ENCODE data around the gene CORO7.

The CORO7 gene

DNA sequence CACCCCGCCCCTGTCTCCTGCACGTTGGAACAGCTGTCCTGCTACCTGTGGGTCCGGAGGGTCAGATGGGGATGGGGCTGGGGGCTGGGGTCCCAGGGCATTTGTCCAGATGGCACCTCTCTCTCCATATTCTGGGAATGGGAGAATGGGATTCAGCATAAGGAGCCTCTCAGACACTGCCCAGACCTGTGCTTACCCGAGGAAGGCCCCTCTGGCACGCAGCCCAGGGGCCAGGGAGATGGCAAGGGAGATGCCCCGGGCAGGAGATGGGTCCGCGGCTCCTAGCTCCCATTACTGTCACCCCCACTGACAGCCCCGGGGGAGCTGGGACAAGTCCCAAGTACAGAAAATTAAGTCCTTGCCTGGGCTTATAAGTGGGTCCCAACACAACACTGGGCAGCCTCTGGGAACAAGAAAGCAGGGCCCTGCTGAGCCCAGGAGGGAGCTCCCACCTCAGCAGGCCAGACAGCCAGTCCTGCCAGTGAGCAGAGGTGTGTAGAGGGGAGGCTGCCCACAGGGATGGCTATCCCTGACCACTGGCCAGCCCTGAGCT lies 43.0 kb downstream of the CORO7 start:
- no CpG with 5 or more reads among the region's 9 CpGs for WGBS, 2 donors (ENCODE audit: extremely low coverage in 2 of 2, insufficient read length in 2 of 2, insufficient replicate concordance in 1 of 2)
- peak overlapping the region; percentile 7 for H2BK5ac ChIP-seq (ENCODE audit: low read length)
- no peak overlapping the region for H2BK120ac ChIP-seq (ENCODE audit: low read depth, low read length)
- H4K91ac ChIP-seq (ENCODE audit: low read depth, low read length, poor library complexity) = no peak overlapping the region
- peak overlapping the region; percentile 84 for H2AFZ ChIP-seq (ENCODE audit: low read length)
- H3K27ac ChIP-seq (replicated peaks; ENCODE audit: low read length) = peak overlapping the region; percentile 61
- peak overlapping the region; percentile 90 for H3K18ac ChIP-seq (ENCODE audit: low read length)
- H3K79me1 ChIP-seq (ENCODE audit: low read depth, low read length) = peaks cover 9% of the 10 kb centered on the region
- peak overlapping the region; percentile 99 for H2AK5ac ChIP-seq (ENCODE audit: low read depth, low read length)
- peak overlapping the region; percentile 86 for H4K8ac ChIP-seq (ENCODE audit: low read depth, low read length)
- H2BK15ac ChIP-seq (ENCODE audit: low read length) = peak overlapping the region; percentile 60
- H3K23ac ChIP-seq (ENCODE audit: low read depth, low read length, poor library complexity) = no peak overlapping the region
- H3K36me3 ChIP-seq (replicated peaks in 1 of 2; ENCODE audit: control insufficient read depth in 2 of 2, insufficient read depth in 2 of 2, low read length in 2 of 2) = no peaks in the 10 kb centered on the region
- no peaks in the 10 kb centered on the region for H3K9me3 ChIP-seq (replicated peaks in 1 of 2; ENCODE audit: control insufficient read depth in 2 of 2, insufficient read depth in 1 of 2, low read depth in 1 of 2, low read length in 2 of 2)
- no peak for DNase-seq (ENCODE audit: low spot score)
- peak overlapping the region; percentile 48 for H3K4me2 ChIP-seq (ENCODE audit: insufficient read depth, low read length, poor library complexity, severe bottlenecking)
- H3K9ac ChIP-seq (ENCODE audit: low read depth, low read length, poor library complexity) = peak overlapping the region; percentile 84
- no peak overlapping the region for H3K4ac ChIP-seq (ENCODE audit: low read length)
- H3K4me1 ChIP-seq (ENCODE audit: control insufficient read depth in 2 of 2, insufficient read depth in 1 of 2, low read depth in 1 of 2, low read length in 2 of 2) = peaks cover 42 to 46% of the 10 kb centered on the region in 2 donors
- H2BK12ac ChIP-seq (ENCODE audit: low read length) = peak overlapping the region; percentile 81
- H3K4me3 ChIP-seq (ENCODE audit: low read length in 2 of 2) = peak overlapping the region; percentile 3 to 28
- no peaks in the 10 kb centered on the region for H3K27me3 ChIP-seq (ENCODE audit: control insufficient read depth in 3 of 3, insufficient read depth in 3 of 3, low read depth in 1 of 3, low read length in 3 of 3)
- H3K14ac ChIP-seq (ENCODE audit: low read length) = no peak overlapping the region

DNA sequence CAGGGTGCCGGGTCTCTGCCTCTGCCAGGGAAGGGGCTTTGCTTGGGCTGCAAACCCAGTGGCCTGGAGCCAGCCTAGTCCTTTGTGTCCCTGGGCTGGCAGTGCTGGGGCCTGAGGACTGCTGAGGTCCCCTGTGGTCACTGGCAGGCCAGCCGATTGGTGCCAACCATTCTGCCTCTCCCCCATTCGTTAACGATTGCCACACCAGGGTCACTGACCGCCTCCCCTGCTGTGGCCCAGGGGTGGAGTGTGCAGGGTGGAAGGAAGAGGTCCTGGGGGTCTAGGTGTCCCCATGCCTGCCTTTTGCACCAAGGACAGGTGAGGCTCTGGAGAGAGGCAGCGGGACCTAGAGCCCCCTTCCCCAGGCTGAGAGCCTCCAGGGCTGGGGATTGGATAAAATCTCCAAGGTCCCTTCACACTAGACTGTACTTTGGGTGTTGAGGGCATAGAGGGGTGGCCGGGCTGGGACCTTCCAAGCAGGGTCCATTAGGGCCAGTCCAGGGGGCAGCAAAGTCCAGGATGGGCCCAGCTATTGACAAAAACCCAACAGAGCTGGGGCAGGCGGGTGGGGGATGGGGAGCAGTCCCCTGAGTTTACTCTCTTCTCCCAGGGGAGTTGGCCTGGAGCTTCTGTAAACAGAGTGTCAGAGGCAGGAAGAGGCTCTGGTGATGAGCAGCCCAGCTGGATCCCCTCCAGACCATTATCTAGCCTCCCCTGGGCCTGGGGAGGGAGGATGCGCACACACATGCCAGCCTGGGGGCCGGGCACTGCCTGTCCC lies 43.6 kb downstream of the CORO7 start:
- no peak overlapping the region for H3K4ac ChIP-seq (ENCODE audit: low read length)
- H2AFZ ChIP-seq (ENCODE audit: low read length) = peak overlapping the region; percentile 75
- peak overlapping the region; percentile 96 for H2BK120ac ChIP-seq (ENCODE audit: low read depth, low read length)
- H2AK5ac ChIP-seq (ENCODE audit: low read depth, low read length) = peak overlapping the region; percentile 99
- H3K79me1 ChIP-seq (ENCODE audit: low read depth, low read length) = peaks cover 9% of the 10 kb centered on the region
- peak overlapping the region; percentile 60 for H2BK15ac ChIP-seq (ENCODE audit: low read length)
- no peaks in the 10 kb centered on the region for H3K36me3 ChIP-seq (replicated peaks in 1 of 2; ENCODE audit: control insufficient read depth in 2 of 2, insufficient read depth in 2 of 2, low read length in 2 of 2)
- peak overlapping the region; percentile 41 for H2BK12ac ChIP-seq (ENCODE audit: low read length)
- no peak overlapping the region for H2BK5ac ChIP-seq (ENCODE audit: low read length)
- peaks cover 42 to 45% of the 10 kb centered on the region in 2 donors for H3K4me1 ChIP-seq (ENCODE audit: control insufficient read depth in 2 of 2, insufficient read depth in 1 of 2, low read depth in 1 of 2, low read length in 2 of 2)
- peak overlapping the region; percentile 90 for H3K18ac ChIP-seq (ENCODE audit: low read length)
- peak overlapping the region; percentile 86 for H3K9ac ChIP-seq (ENCODE audit: low read depth, low read length, poor library complexity)
- no peak overlapping the region for H4K8ac ChIP-seq (ENCODE audit: low read depth, low read length)
- H3K9me3 ChIP-seq (replicated peaks in 1 of 2; ENCODE audit: control insufficient read depth in 2 of 2, insufficient read depth in 1 of 2, low read depth in 1 of 2, low read length in 2 of 2) = no peaks in the 10 kb centered on the region
- no CpG with 5 or more reads among the region's 10 CpGs for WGBS, 2 donors (ENCODE audit: extremely low coverage in 2 of 2, insufficient read length in 2 of 2, insufficient replicate concordance in 1 of 2)
- H3K14ac ChIP-seq (ENCODE audit: low read length) = peak overlapping the region; percentile 89
- peak overlapping the region; percentile 91 for H3K4me2 ChIP-seq (ENCODE audit: insufficient read depth, low read length, poor library complexity, severe bottlenecking)
- H4K91ac ChIP-seq (ENCODE audit: low read depth, low read length, poor library complexity) = no peak overlapping the region
- H3K4me3 ChIP-seq (ENCODE audit: low read length in 2 of 2) = peak overlapping the region; percentile 54 to 87
- no peak overlapping the region for H3K27ac ChIP-seq (replicated peaks; ENCODE audit: low read length)
- no peak for DNase-seq (ENCODE audit: low spot score)
- H3K23ac ChIP-seq (ENCODE audit: low read depth, low read length, poor library complexity) = peak overlapping the region; percentile 80
- H3K27me3 ChIP-seq (ENCODE audit: control insufficient read depth in 3 of 3, insufficient read depth in 3 of 3, low read depth in 1 of 3, low read length in 3 of 3) = no peaks in the 10 kb centered on the region

DNA sequence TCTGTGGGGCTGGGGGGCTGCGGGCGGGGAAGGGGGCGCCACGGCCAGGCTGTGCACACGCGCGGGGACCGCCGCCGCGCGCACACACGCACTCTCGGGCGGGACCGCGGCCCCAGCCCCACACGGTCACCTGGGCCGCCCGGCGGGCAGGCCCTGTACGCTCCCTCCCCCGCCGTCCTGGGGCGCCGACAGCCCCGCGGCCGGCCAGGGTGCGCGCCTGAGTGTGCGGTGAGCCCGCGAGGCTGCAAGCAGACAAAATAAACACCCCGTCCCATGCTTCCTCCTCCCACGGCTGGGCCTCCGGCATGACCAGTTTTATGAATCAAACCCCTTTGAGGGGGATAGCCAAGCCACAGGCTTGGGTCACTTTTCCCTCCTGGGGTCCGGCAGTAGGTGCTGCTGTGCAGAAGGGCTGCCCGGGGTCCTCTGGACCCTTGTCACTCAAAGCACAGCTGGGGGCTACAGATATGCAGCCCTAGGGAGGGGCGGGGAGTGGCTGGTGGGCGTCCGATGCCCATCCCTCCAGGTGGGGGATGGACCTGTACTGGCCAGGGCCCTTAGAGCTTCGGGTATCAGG lies 44.3 kb downstream of the CORO7 start:
- peak overlapping the region; percentile 99 for H2AK5ac ChIP-seq (ENCODE audit: low read depth, low read length)
- H3K27me3 ChIP-seq (ENCODE audit: control insufficient read depth in 3 of 3, insufficient read depth in 3 of 3, low read depth in 1 of 3, low read length in 3 of 3) = no peaks in the 10 kb centered on the region
- peak overlapping the region; percentile 96 for H3K23ac ChIP-seq (ENCODE audit: low read depth, low read length, poor library complexity)
- peak overlapping the region; percentile 54 to 87 for H3K4me3 ChIP-seq (ENCODE audit: low read length in 2 of 2)
- no peaks in the 10 kb centered on the region for H3K9me3 ChIP-seq (replicated peaks in 1 of 2; ENCODE audit: control insufficient read depth in 2 of 2, insufficient read depth in 1 of 2, low read depth in 1 of 2, low read length in 2 of 2)
- peak overlapping the region; percentile 91 for H3K9ac ChIP-seq (ENCODE audit: low read depth, low read length, poor library complexity)
- peak overlapping the region; percentile 41 for H2BK12ac ChIP-seq (ENCODE audit: low read length)
- H4K91ac ChIP-seq (ENCODE audit: low read depth, low read length, poor library complexity) = peak overlapping the region; percentile 72
- no peak overlapping the region for H2BK5ac ChIP-seq (ENCODE audit: low read length)
- H3K4me2 ChIP-seq (ENCODE audit: insufficient read depth, low read length, poor library complexity, severe bottlenecking) = peak overlapping the region; percentile 91
- H3K4ac ChIP-seq (ENCODE audit: low read length) = no peak overlapping the region
- no peak for DNase-seq (ENCODE audit: low spot score)
- H3K18ac ChIP-seq (ENCODE audit: low read length) = peak overlapping the region; percentile 90
- H3K4me1 ChIP-seq (ENCODE audit: control insufficient read depth in 2 of 2, insufficient read depth in 1 of 2, low read depth in 1 of 2, low read length in 2 of 2) = peaks cover 38 to 41% of the 10 kb centered on the region in 2 donors
- H4K8ac ChIP-seq (ENCODE audit: low read depth, low read length) = no peak overlapping the region
- H3K27ac ChIP-seq (replicated peaks; ENCODE audit: low read length) = no peak overlapping the region
- H2AFZ ChIP-seq (ENCODE audit: low read length) = peak overlapping the region; percentile 75
- peak overlapping the region; percentile 96 for H2BK120ac ChIP-seq (ENCODE audit: low read depth, low read length)
- peaks cover 9% of the 10 kb centered on the region for H3K79me1 ChIP-seq (ENCODE audit: low read depth, low read length)
- WGBS, 2 donors (ENCODE audit: extremely low coverage in 2 of 2, insufficient read length in 2 of 2, insufficient replicate concordance in 1 of 2) = no CpG with 5 or more reads among the region's 43 CpGs
- no peaks in the 10 kb centered on the region for H3K36me3 ChIP-seq (replicated peaks in 1 of 2; ENCODE audit: control insufficient read depth in 2 of 2, insufficient read depth in 2 of 2, low read length in 2 of 2)
- H3K14ac ChIP-seq (ENCODE audit: low read length) = peak overlapping the region; percentile 89
- H2BK15ac ChIP-seq (ENCODE audit: low read length) = no peak overlapping the region
